B cell (primary cell): ENCODE measurements around the gene C2CD3. TPM values are rescaled to one million over a fixed set of nuclear protein-coding genes. Genes with fewer than 3 reads are reported as not detected.

ENCODE experiments used
- ATAC-seq: fragments of 200-7000 bp; cut with Tn5 transposase; one replicate; pipeline ENCODE4 v1.10.0; 2021; ENCODE audit warnings: low read depth, mild to moderate bottlenecking, moderate number of reproducible peaks, moderate library complexity
- CTCF ChIA-PET: fragments of 350-600 bp; sonication (Branson Sonifier 250); formaldehyde crosslinking; loops from one replicate; lab custom pipeline; 2021; ENCODE audit warnings: antibody characterized with exemption, inconsistent platforms; lab: Charles Lee
- POLR2A ChIA-PET: fragments of 350-600 bp; sonication (Branson Sonifier 250); formaldehyde crosslinking; loops from one replicate; lab custom pipeline; 2021; ENCODE audit warnings: antibody characterized with exemption; lab: Charles Lee
- DNase-seq: peaks from one replicate; pipeline ENCODE4 v3.0.0; 2013
- H2AFZ ChIP-seq: 2 replicates; pipeline ENCODE4 v1.6.1; 2012; ENCODE audit warnings: mild to moderate bottlenecking, low read depth, low read length; ENCODE audit not compliant: insufficient read depth, poor library complexity, severe bottlenecking
- H3K27ac ChIP-seq, 2 donors: 1 replicate in 1 of 2; 2 replicates in 1 of 2; pipeline ENCODE4 v1.5.1; 2012 to 2013; ENCODE audit warnings: low read length in 2 of 2, mild to moderate bottlenecking in 2 of 2, moderate library complexity in 1 of 2
- H3K27me3 ChIP-seq, 4 experiments: fragments of 200-600 bp in 1 of 4; sonication (generic) in 1 of 4; replicated peaks in 1 of 4; 1 replicate in 2 of 4; 2 replicates in 2 of 4; pipeline versions ENCODE4 v1.6.1 to v1.7.0; 2013 to 2016; ENCODE audit warnings: low read length in 3 of 4, mild to moderate bottlenecking in 2 of 4, mixed read lengths in 1 of 4, moderate library complexity in 1 of 4; ENCODE audit not compliant: insufficient read depth in 4 of 4, control insufficient read depth in 3 of 4; ENCODE audit errors: control extremely low read depth in 1 of 4
- H3K36me3 ChIP-seq, 2 experiments: replicated peaks in 1 of 2; 1 replicate in 1 of 2; 2 replicates in 1 of 2; pipeline versions ENCODE4 v1.6.1 to v1.7.1; 2013; ENCODE audit warnings: low read length in 1 of 2; ENCODE audit not compliant: insufficient read depth in 2 of 2, control insufficient read depth in 1 of 2; ENCODE audit errors: control extremely low read depth in 1 of 2, extremely low read depth in 1 of 2
- H3K4me1 ChIP-seq, 2 donors: fragments of 200-600 bp in 1 of 2; sonication (generic) in 1 of 2; 1 replicate in 1 of 2; 2 replicates in 1 of 2; pipeline versions ENCODE4 v1.5.1 to v1.6.1; 2013 to 2017; ENCODE audit warnings: low read length in 2 of 2; ENCODE audit not compliant: control insufficient read depth in 2 of 2, insufficient read depth in 2 of 2
- H3K4me2 ChIP-seq: replicated peaks from 2 replicates; pipeline ENCODE3; 2012; ENCODE audit warnings: mild to moderate bottlenecking, low read depth, low read length; ENCODE audit not compliant: poor library complexity, severe bottlenecking
- H3K4me3 ChIP-seq, 5 experiments: fragments of 200-600 bp in 1 of 5; sonication (generic) in 1 of 5; 1 replicate in 3 of 5; 2 replicates in 2 of 5; pipeline versions ENCODE4 v1.5.1 to v1.7.0; 2011 to 2016; ENCODE audit warnings: low read length in 4 of 5, mild to moderate bottlenecking in 4 of 5, low read depth in 2 of 5, control low read depth in 1 of 5, moderate library complexity in 1 of 5; ENCODE audit not compliant: insufficient read depth in 1 of 5; ENCODE audit errors: control extremely low read depth in 1 of 5, extremely low read depth in 1 of 5
- H3K79me2 ChIP-seq: fragments of 200-600 bp; sonication (generic); one replicate; pipeline ENCODE4 v1.6.0; 2016; ENCODE audit warnings: low read length; ENCODE audit not compliant: control insufficient read depth, insufficient read depth
- H3K9ac ChIP-seq: fragments of 200-600 bp; sonication (generic); 2 replicates; pipeline ENCODE4 v1.6.1; 2017; ENCODE audit warnings: mild to moderate bottlenecking, low read length, moderate library complexity
- H3K9me3 ChIP-seq, 3 donors: one replicate each; pipeline versions ENCODE4 v1.6.1 to v1.7.1; 2013; ENCODE audit warnings: low read length in 2 of 3; ENCODE audit not compliant: control insufficient read depth in 2 of 3, insufficient read depth in 1 of 3; ENCODE audit errors: control extremely low read depth in 1 of 3
- H4K20me1 ChIP-seq: 2 replicates; pipeline ENCODE4 v1.6.0; 2012; ENCODE audit warnings: mild to moderate bottlenecking, low read length; ENCODE audit not compliant: insufficient read depth, control insufficient read depth, poor library complexity, severe bottlenecking
- H3K27ac Mint-ChIP-seq: one replicate; pipeline ENCODE4 v1.8.0; 2021; ENCODE audit warnings: mixed read lengths
- H3K27me3 Mint-ChIP-seq: one replicate; pipeline ENCODE4 v1.8.0; 2021; ENCODE audit warnings: mixed read lengths
- H3K4me1 Mint-ChIP-seq: one replicate; pipeline ENCODE4 v1.8.0; 2021; ENCODE audit warnings: mixed read lengths
- H3K4me3 Mint-ChIP-seq: one replicate; pipeline ENCODE4 v1.8.0; 2021; ENCODE audit warnings: mixed read lengths
- H3K9me3 Mint-ChIP-seq: one replicate; pipeline ENCODE4 v1.8.0; 2022; ENCODE audit warnings: mixed read lengths; ENCODE audit not compliant: insufficient read depth
- EZH2 ChIP-seq: IDR thresholded peaks from 2 replicates; pipeline ENCODE4 v1.6.1; 2012; ENCODE audit warnings: borderline replicate concordance, low read depth, mild to moderate bottlenecking, moderate library complexity, low read length; ENCODE audit not compliant: insufficient read depth, poor library complexity, severe bottlenecking
- WGBS: methylation state at CpG from one replicate; pipeline ENCODE4 v1.1.5; 2013; ENCODE audit warnings: missing lambda C conversion rate; ENCODE audit not compliant: insufficient coverage; 5-methylcytosine and 5-hydroxymethylcytosine counted together
- intact Hi-C: fragments of 100-400 bp; cut with micrococcal nuclease; formaldehyde crosslinking; loops from one replicate; pipeline ENCODE4 v1.10.0; 2022
- polyA plus RNA-seq: library from polyadenylated mRNA; depleted of rRNA; stranded (reverse); fragments of >200 nt; gene quantifications from 2 replicates; pipeline ENCODE4 v1.2.3, GENCODE V29; 2012
- total RNA-seq, 2 donors: library from RNA; stranded (reverse); fragments of 120-200 nt in 1 of 2; gene quantifications; 1 replicate in 1 of 2; 2 replicates in 1 of 2; pipeline versions ENCODE4 v1.2.3 to v1.2.4, GENCODE V29; 2013 to 2022
- TF ChIP-seq, protein P1 (sequence below): fragments of 200-600 bp; IDR thresholded peaks from one replicate; pipeline ENCODE4 v1.8.0; 2022; ENCODE audit warnings: antibody characterized with exemption, mild to moderate bottlenecking

Gene C2CD3
- total and polyA plus RNA-seq, 2 donors (not counting 1 experiment from before 2014, with no cell fraction given), result 19.8 to 69.0 TPM

DNA sequence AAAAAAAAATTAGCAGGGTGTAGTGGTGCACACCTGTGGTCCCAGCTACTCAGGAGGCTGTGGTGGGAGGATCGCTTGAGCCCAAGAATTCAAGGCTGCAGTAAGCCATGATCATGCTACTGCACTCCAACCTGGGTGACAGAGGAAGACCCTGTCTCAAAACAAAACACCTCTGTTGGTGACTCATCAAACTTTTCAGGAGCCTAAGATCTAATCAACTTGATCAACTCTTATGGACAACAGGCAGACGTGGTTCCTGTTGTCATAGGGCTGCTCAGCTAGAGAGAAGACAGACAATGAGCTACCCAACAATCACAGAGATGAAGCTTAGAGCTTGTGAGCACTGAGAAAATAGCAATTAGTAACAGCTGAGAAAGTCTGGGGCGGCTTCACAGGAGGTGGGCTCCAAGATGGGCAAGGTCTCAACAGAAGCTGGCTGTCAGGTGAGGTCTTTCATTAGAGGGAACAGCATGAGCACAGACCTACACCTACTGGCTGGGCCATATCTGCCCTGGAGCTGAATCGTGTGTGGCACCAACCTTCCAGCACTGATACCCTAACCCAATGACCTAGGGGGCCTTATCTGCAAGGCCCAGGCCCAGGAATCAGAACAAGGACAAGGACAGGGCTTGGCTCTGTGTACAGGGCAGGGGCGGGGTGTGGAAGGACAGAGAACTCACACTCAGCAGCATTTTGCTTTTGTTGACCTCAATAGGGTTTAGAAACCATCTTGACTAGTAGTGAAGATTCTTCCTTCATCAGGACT lies 154.7 kb downstream of the C2CD3 start:
- Mint-ChIP-seq H3K4me1 (peaks cover 52% of the 10 kb centered on the region), H3K9me3 (no peaks in the 10 kb centered on the region), H3K27ac (peak overlapping the region; percentile 65), H3K4me3 (no peak overlapping the region), H3K27me3 (no peaks in the 10 kb centered on the region)
- H3K27ac ChIP-seq, result no peak overlapping the region
- H3K36me3 ChIP-seq, result peaks cover 1 to 12% of the 10 kb centered on the region in 2 experiments
- no peaks in the 10 kb centered on the region for H4K20me1 ChIP-seq
- H3K9ac ChIP-seq, result no peak overlapping the region
- TF ChIP-seq EZH2, result no peak
- TF ChIP-seq, protein P1, sequence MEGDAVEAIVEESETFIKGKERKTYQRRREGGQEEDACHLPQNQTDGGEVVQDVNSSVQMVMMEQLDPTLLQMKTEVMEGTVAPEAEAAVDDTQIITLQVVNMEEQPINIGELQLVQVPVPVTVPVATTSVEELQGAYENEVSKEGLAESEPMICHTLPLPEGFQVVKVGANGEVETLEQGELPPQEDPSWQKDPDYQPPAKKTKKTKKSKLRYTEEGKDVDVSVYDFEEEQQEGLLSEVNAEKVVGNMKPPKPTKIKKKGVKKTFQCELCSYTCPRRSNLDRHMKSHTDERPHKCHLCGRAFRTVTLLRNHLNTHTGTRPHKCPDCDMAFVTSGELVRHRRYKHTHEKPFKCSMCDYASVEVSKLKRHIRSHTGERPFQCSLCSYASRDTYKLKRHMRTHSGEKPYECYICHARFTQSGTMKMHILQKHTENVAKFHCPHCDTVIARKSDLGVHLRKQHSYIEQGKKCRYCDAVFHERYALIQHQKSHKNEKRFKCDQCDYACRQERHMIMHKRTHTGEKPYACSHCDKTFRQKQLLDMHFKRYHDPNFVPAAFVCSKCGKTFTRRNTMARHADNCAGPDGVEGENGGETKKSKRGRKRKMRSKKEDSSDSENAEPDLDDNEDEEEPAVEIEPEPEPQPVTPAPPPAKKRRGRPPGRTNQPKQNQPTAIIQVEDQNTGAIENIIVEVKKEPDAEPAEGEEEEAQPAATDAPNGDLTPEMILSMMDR, result no peak
- H3K4me1 ChIP-seq, result peaks cover 55 to 72% of the 10 kb centered on the region in 2 donors
- CTCF ChIA-PET, result interaction anchor here (0.8 to 2.3 kb wide), 5 partner anchors 10 to 50 kb away, joined by 3 to 9 read pairs (median 4); partner anchors contain the start of gene UCP2
- no peak overlapping the region for H2AFZ ChIP-seq
- no peaks in the 10 kb centered on the region for H3K27me3 ChIP-seq
- no peaks in the 10 kb centered on the region for H3K9me3 ChIP-seq
- no peak overlapping the region for H3K4me3 ChIP-seq
- POLR2A ChIA-PET, result interaction anchor here (0.9 to 1.6 kb wide), 4 partner anchors 11 to 45 kb away, joined by 3 to 9 read pairs (median 3); no protein-coding TSS in a partner anchor
- peaks cover 7% of the 10 kb centered on the region for H3K79me2 ChIP-seq
- intact Hi-C loops, result no loop called here
- no peak overlapping the region for H3K4me2 ChIP-seq
- DNase-seq (no peak), ATAC-seq (no peak)
- WGBS, result 100% methylated on average over 1 of the region's 5 CpGs

GRCh38 chr11:74014880-74015279 lies 155.9 kb downstream of the C2CD3 start:
- CTCF ChIA-PET, result interaction anchor here (2.3 kb wide), 1 partner anchor 18 kb away, joined by 9 read pairs; no protein-coding TSS in a partner anchor
- H3K27ac Mint-ChIP-seq, result peak overlapping the region; percentile 72

More at GRCh38 chr11:74014880-74015279, 155.9 kb downstream of the C2CD3 start:
- Mint-ChIP-seq H3K4me3 (no peak overlapping the region), H3K9me3 (no peaks in the 10 kb centered on the region), H3K4me1 (peaks cover 64% of the 10 kb centered on the region), H3K27me3 (no peaks in the 10 kb centered on the region)
- ATAC-seq (no peak), DNase-seq (no peak)
- 40% methylated on average over 1 of the region's 2 CpGs for WGBS
- H2AFZ ChIP-seq, result no peak overlapping the region
- POLR2A ChIA-PET, result interaction anchor here (0.9 to 1.6 kb wide), 2 partner anchors 34 to 44 kb away, joined by 3 to 9 read pairs; no protein-coding TSS in a partner anchor
- intact Hi-C loops, result no loop called here
- TF ChIP-seq EZH2, result no peak
- TF ChIP-seq, protein P1, result no peak
- no peak overlapping the region for H3K4me3 ChIP-seq
- H3K27me3 ChIP-seq, result no peaks in the 10 kb centered on the region
- H4K20me1 ChIP-seq, result no peaks in the 10 kb centered on the region
- peak overlapping the region; percentile 23 for H3K4me2 ChIP-seq
- H3K4me1 ChIP-seq, result peaks cover 55 to 72% of the 10 kb centered on the region in 2 donors
- H3K9ac ChIP-seq, result no peak overlapping the region
- H3K79me2 ChIP-seq, result peaks cover 7% of the 10 kb centered on the region
- peaks cover 0 to 12% of the 10 kb centered on the region in 2 experiments for H3K36me3 ChIP-seq
- H3K27ac ChIP-seq, result peak overlapping the region in 1 of 2 donors; percentile 14
- H3K9me3 ChIP-seq, result no peaks in the 10 kb centered on the region
